Kidney (tissue), 14 donors: ENCODE measurements around the gene ACAP1. TPM values are rescaled to one million over a fixed set of nuclear protein-coding genes. Genes with fewer than 3 reads are reported as not detected.

Experiments
- DNase-seq, 5 donors: peaks; one replicate each; pipeline ENCODE4 v3.0.0-alpha.2; 2013 to 2020
- FAIRE-seq: peaks from 2 replicates; lab custom pipeline; 2012; peaks lifted over from hg19 to GRCh38; lab: Jason Lieb, UNC
- H3K27ac ChIP-seq, 2 donors: one replicate each; pipeline ENCODE4 v1.7.0; 2013; ENCODE audit warnings: low read depth in 2 of 2, low read length in 2 of 2, inconsistent platforms in 1 of 2
- H3K27me3 ChIP-seq: one replicate; pipeline ENCODE4 v1.7.1; 2013; ENCODE audit warnings: low read length, inconsistent platforms; ENCODE audit not compliant: control insufficient read depth, insufficient read depth
- H3K36me3 ChIP-seq, 3 donors: one replicate each; pipeline versions ENCODE4 v1.7.0 to v1.7.1; 2013; ENCODE audit warnings: low read length in 3 of 3, control low read depth in 1 of 3, inconsistent platforms in 1 of 3; ENCODE audit not compliant: insufficient read depth in 3 of 3, control insufficient read depth in 2 of 3
- H3K4me1 ChIP-seq, 3 donors: one replicate each; pipeline versions ENCODE4 v1.7.0 to v1.7.1; 2013; ENCODE audit warnings: low read length in 3 of 3, inconsistent platforms in 1 of 3, low read depth in 1 of 3; ENCODE audit not compliant: control insufficient read depth in 2 of 3, insufficient read depth in 2 of 3
- H3K4me3 ChIP-seq, 3 donors: one replicate each; pipeline versions ENCODE4 v1.7.0 to v1.8.1; 2013; ENCODE audit warnings: low read length in 3 of 3, control low read depth in 1 of 3, inconsistent platforms in 1 of 3
- H3K9ac ChIP-seq, 3 donors: one replicate each; pipeline versions ENCODE4 v1.7.0 to v1.7.1; 2013; ENCODE audit warnings: low read length in 3 of 3, control low read depth in 1 of 3, inconsistent platforms in 1 of 3
- H3K9me3 ChIP-seq, 3 donors: one replicate each; pipeline versions ENCODE4 v1.7.0 to v1.7.1; 2013; ENCODE audit warnings: low read length in 3 of 3, control low read depth in 1 of 3, inconsistent platforms in 1 of 3; ENCODE audit not compliant: control insufficient read depth in 2 of 3, insufficient read depth in 1 of 3
- CTCF ChIP-seq: IDR thresholded peaks from 3 replicates; pipeline ENCODE4 v1.5.1; 2012; ENCODE audit warnings: mild to moderate bottlenecking, moderate library complexity, borderline replicate concordance; ENCODE audit not compliant: insufficient read depth; ENCODE audit errors: extremely low read depth
- intact Hi-C: fragments of 100-400 bp; cut with DNase I; formaldehyde crosslinking; loops from one replicate; pipeline ENCODE4 v1.11.1; 2022
- polyA plus RNA-seq: library from polyadenylated mRNA; stranded (reverse); fragments of 350-450 nt; fragmentation: Illumina TruSeq; extraction: RNeasy Lipid Tissue Mini Kit (QIAGEN cat#74804); gene quantifications from one replicate; pipeline ENCODE4 v1.2.3, GENCODE V29; 2014; ENCODE audit warnings: low read depth, low replicate concordance; ENCODE audit not compliant: insufficient read depth
- total RNA-seq: library from RNA; stranded (reverse); fragmentation: NEBNext Ultra II Directional; extraction: Animal tissue kit (Norgen Biotek cat#: 25700); gene quantifications from one replicate; pipeline ENCODE4 v1.2.1, GENCODE V29; 2021
- donor health status: control.
- donor health status: control.
- donor health status: control.
- donor health status: control.
- donor health status: control.
- donor health status: DM: yes; HTN: yes; CAD: no.
- donor health status: Normal renal cell carcinoma (clear cell type).

ACAP1 gene
- total and polyA plus RNA-seq, 2 donors from 2014 or later, result 9.9 to 26.0 TPM

- H3K36me3 ChIP-seq, result no peaks in the 10 kb centered on the region
- H3K27ac ChIP-seq, result peak overlapping the region in 1 of 2 donors; percentile 43
- TF ChIP-seq CTCF, result no peak
- peak in 4 of 5 donors; percentile 22 to 67 (median 59) for DNase-seq
- peaks cover 0 to 15% (median 14%) of the 10 kb centered on the region in 3 donors for H3K4me1 ChIP-seq
- H3K4me3 ChIP-seq, result no peak overlapping the region
- H3K9ac ChIP-seq, result no peak overlapping the region
- intact Hi-C loops, result no loop called here
- H3K27me3 ChIP-seq, result peaks cover 3% of the 10 kb centered on the region
- no peaks in the 10 kb centered on the region for H3K9me3 ChIP-seq
- FAIRE-seq, result no peak
Measured at GRCh38 chr17:7293159-7293558, 43.2 kb upstream of the ACAP1 start.

DNA sequence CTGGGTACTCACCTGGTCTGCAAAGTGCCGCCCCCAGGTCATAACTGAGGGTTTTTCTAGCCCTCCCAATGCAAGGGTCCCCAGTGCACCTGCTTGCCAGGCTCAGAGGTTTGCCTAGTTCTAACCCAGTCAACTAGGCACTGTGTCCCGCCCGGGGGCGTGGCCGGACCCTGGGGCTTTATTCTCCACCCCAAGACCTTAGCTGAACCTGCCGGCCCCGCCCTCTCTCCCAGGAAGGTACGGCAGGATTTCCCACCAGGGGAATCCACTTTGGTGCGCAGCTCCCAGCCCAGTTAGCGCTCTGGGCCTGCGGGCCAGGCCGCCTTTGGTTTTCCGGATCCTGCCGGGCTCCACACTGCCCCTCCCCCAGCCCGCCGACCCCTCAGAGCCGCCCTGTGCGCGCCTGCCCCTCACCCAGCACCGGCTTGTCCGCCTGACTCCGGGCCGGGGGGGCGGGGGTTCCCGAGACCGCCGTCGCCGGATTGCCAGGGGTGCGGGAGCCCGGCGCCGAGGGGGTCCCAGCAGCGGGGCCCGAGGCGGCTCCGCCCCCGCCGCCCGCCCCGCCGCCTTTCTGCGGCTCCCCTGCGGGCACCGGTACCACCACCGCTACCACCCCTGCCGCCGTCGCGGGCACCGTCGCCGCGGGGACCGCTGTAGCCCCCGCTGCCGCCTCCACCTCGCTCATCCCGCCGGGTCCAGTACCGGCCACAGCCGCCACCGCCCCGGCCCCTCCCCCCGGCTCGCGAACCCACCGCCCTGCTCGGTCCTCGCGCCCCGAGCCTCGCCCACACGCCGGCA, 42.3 kb upstream of the ACAP1 start:
- Histone ChIP-seq H3K4me3 (no peak overlapping the region), H3K36me3 (no peaks in the 10 kb centered on the region), H3K27ac (no peak overlapping the region), H3K9me3 (no peaks in the 10 kb centered on the region), H3K4me1 (peaks cover 0 to 15% (median 14%) of the 10 kb centered on the region in 3 donors), H3K27me3 (peaks cover 3% of the 10 kb centered on the region), H3K9ac (no peak overlapping the region)
- FAIRE-seq (no peak), DNase-seq (peak; percentile 26 to 87 (median 43))
- intact Hi-C loops, result no loop called here
- TF ChIP-seq CTCF, result no peak

GRCh38 chr17:7294614-7295153, 41.6 kb upstream of the ACAP1 start, which contains the start of gene YBX2:
Gene YBX2, minus strand, starts transcription at chr17:7294639. Its CDS starts 139 bp downstream, at chr17:7294500.
- Histone ChIP-seq H3K27me3 (peaks cover 3% of the 10 kb centered on the region), H3K36me3 (no peaks in the 10 kb centered on the region), H3K4me3 (no peak within 1 kb of the TSS), H3K9ac (no peak within 1 kb of the TSS), H3K9me3 (no peaks in the 10 kb centered on the region), H3K27ac (no peak within 1 kb of the TSS), H3K4me1 (peaks cover 0 to 15% (median 14%) of the 10 kb centered on the region in 3 donors)
- intact Hi-C loops, result no loop called here
- FAIRE-seq (no peak), DNase-seq (peak; percentile 84 to 93 (median 87))
- TF ChIP-seq CTCF, result no peak
